Activated CD4-positive, alpha-beta T cell treated with anti-CD3 and anti-CD28 coated beads, Interleukin-2, amount 50 U/mL, for 24 hours (primary cell): ENCODE measurements around the gene MAN2B1.
A peak's percentile ranks its signal among the peaks of the same experiment; 100 is the strongest.
"Not testable (repeated sequence)": the region's sequence is repeated elsewhere in the genome, so short reads cannot be mapped to it uniquely, and the experiment has no call there.

Source experiments
- DNase-seq, 2 donors: peaks; one replicate each; pipeline ENCODE4 v3.0.0-alpha.2; 2020; ENCODE audit warnings: low read depth in 1 of 2, low spot score in 1 of 2

MAN2B1 gene

DNA sequence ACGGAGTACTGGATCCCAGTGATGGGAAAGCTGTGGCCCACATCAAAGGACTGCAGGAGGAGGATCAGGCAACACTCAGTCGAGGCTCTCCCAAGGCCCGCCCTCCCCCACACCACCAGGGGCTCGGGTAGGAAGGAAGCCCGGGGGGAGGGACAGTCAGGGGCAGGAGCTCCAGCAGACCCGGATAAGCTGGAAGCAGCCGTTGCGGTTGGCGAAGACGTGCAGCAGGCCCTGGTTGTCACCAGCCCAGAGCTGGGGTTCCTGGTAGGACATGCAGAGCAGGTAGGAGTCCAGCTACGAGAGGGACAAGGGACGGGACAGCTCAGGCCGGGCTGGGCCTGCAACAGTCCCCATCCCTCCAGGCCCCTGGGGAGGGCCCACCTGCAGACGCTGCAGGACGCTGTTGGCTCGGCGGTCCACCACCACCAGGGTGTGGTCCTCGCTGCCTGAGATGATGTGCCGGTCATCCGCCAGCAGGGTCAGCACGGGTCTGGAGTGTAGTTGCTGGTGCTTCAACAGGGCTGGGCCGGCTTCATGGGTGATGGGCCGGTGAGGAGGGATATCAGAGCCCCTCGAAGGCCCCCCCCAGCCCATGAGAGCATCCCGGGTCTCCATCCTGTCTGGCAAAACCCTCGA is 23.2 kb upstream of the MAN2B1 start:
- DNase-seq = no peak

DNA sequence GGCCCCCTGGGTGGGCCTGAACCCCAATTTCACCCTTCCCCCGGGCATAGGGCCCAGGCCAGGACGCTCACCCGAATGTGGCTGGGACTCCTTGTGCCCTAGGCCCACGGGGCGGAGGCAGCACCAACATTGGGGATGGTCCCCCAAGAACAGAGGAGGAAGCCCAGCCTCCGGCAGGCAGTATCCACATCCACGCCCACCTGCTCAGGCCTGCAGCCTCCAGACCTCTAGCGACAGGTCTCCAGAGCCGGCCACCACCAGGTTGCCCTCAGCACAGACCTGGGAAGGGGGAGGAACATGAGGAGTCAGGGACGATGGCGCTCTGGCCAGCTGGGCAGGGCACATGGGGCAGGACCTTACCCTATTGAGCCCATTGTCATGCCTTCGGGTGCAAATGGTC is 22.5 kb upstream of the MAN2B1 start:
- DNase-seq = no peak

DNA sequence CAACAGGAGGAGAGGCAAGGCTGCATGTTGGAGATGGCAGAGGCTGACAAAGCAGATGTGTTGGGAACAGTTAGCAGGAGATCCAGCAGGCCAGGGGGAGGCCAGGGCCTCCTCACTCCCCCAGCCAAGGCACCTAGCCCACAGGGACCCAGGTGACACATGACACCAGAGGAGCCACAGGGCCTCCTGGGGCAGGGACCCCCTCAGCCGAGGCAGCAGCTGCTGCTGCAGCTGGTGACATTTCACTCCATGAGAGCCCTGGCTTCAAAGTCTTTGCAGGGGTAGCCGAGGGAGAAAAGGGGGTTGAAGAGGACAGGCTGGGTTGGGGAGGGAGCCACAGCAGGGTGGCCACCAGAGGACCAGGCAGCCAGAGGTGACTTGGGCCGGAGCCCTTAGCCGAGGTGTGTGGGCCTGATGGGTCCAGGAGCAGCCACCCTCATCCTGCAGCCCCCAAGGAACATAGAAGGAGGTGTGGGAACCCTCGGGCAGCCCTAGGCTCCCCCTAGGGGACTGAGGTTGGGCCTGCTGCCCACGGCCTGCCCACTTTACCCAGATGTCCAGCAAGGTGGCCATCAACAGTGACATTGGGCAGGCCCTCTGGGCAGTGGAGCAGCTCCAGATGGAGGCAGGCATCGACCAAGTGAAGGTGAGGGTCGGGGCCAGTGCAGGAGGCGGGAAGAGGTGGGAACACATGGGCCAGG is 21.1 kb upstream of the MAN2B1 start, which contains the start of gene GNG14:
TSS of gene GNG14 (plus strand) at position 503 of the 701 bp plus-strand sequence. CDS start at position 554, 51 bp downstream.
- DNase-seq = no peak

DNA sequence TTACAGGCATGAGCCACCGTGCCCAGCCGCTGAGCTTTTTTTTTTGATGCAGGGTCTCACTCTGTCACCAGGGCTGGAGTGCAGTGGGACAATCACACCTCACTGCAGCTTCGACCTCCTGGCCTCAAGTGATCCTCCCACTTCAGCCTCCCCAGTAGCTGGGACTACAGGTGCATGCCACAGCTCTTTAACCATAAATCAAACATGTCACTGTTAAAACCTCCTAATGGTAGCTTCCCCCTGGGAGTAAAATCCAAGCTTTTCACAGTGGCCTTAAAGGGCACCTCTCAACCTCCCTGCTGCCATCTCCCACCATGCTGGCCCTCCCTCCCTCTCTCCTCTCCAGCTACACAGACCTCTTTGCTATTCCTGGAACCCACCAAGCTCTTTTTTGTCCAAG is 19.3 kb upstream of the MAN2B1 start:
- DNase-seq = no peak

DNA sequence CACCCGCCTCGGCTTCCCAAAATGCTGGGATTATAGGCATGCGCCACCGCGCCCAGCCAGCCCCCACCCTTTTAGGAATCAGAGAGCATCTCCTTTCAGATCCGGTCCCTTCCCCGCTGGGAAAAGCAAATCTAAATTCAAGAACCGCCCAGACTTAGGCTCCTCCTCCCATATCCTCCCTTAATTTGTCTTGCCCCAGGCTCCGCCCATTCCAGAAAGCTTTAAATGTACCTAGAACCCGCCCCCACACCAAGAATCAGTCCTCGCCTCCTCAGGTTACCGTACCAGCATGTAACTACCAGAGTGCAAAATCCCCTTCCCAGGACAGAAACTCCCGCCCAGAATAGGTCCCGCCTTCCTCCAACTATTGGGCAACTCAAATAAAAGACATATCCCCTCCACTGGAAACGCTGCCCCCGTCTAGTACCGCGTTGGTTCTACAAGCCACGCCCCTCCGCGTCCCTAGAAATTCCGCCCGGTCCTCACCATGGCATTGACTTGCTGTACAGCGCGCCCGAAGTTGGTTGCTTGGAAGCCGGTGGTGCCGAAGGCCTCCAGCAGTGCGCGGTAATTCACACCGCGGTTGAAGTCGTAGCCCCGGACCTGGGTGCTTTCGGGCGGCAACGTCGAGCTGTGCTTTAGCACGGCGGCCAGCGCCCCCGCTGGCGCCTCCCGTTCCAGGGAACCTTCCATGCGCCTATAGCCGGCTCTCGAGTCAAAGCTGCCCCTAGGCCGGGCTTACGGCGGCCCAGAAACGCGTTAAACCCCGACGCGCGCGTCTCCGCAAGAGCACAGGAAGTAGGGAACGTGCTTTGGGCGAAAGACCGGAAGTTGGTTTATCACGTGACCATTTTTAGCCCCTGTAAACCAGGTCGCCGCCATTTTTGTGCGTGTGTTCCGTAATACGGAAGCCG is 14.8 kb upstream of the MAN2B1 start, which contains the start of gene DHPS:
TSS of gene DHPS (minus strand) at position 807 of the 914 bp plus-strand sequence. CDS start at position 693, 114 bp downstream.
- peak; percentile 73 to 91 for DNase-seq

DNA sequence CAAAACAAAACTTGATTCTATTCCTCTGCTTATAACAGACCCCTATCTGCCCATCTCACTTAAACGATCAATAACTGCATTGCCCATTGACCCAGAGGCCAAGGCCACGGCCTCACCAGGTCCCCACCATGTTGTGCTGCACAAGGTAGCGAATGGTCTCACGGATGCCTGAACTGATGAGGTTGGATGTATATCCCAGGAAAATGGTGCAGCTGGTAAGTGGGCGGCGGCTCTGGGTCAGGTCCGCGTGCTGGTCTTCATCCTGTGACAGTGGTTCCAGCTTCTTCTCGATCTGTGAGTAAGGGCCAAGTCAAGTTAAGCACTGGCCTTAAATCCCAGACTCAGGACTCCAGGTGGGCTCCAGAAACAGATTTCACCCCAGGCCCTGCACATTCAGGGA is 13.5 kb upstream of the MAN2B1 start:
- no peak for DNase-seq

DNA sequence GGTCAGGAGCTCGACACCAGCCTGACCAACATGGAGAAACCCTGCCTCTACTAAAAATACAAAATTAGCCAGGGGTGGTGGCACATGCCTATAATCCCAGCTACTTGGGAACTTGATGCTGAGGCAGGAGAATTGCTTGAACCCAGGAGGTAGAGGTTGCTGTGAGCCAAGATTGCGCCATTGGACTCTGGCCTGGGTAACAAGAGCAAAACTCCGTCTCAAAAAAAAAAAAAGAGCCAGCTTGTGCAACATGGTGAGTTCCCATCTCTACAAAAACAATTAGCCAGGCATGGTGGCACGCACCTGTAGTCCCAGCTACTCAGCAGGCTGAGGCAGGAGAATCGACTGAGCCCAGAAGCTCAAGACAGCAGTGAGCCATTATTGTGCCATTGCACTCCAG is 11.5 kb upstream of the MAN2B1 start:
- not testable (repeated sequence) for DNase-seq

DNA sequence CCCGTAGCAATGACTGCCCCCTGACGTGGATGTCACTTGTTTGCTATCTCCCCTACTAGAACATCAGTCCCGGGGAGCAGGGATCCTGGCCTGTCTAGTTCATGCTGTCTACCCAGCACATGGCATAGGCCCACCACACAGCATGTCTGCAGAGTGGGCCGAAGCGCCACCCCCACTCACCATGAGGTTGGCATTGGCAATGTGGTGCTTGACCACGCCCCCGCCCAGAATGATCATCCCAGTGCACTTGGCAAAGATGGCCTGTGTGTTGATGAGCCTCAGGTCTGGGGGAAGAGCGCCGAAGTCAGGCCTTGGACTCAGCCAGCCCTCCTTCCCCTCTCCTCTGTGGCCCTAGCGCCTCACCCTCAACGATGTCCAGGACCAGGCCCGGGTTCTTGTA is 10.4 kb upstream of the MAN2B1 start:
- DNase-seq = no peak

DNA sequence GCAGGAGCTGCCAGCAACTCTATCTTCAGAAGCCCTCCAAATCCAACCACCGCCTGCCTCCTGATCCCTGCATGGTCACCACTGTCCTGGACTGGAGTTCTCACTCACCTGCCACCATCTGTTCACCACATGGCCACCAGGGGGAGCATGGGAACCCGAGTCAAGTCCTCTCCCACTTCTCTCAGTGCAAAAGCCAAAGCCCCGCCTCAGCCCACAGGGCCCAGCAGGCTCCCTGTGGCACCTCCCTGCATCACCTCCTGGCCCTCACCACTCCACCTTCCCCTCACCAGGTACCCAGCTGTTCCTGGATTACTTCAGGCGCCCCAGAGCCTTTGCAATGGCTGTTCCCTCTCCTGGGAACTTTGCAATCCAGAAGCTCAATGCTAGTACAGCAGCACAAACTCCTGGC is 9.8 kb upstream of the MAN2B1 start:
- DNase-seq = peak; percentile 73 to 86

DNA sequence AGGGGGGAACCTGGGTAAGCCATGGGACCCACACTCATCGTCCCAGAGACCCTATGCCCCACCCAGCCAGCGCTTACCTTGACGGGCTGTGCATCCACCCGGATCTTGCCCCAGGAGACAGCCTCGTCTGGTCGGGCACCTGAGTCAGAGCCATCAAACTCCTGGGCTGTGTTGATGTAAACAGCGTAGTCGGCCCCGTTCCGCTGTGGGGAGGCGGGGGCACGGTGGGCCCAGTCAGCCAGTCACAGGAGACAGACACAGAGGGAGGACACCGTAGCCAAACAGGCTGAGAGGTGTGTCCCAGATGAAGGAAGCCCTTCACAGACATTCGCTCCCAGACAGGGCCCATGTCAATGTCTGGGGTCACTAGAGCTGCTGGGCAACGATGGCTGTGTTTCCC is 9.4 kb upstream of the MAN2B1 start:
- no peak for DNase-seq

DNA sequence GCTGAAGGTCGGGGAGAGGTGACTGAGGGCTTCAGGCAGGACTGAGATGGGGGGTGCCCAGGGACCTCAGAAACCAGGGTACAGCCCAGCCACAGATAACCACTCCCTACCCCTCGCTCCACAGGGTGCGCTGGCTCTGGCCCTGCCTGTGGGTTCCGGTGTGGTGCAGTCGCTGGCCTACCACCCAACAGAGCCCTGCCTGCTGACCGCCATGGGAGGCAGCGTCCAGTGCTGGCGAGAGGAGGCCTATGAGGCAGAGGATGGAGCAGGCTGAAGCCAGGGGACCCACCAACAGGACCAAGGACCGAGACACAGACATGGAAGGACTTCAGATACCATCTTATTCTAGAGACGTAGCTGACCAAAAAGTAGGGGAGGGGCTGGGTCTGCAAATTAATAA is 8.9 kb upstream of the MAN2B1 start:
- no peak for DNase-seq

DNA sequence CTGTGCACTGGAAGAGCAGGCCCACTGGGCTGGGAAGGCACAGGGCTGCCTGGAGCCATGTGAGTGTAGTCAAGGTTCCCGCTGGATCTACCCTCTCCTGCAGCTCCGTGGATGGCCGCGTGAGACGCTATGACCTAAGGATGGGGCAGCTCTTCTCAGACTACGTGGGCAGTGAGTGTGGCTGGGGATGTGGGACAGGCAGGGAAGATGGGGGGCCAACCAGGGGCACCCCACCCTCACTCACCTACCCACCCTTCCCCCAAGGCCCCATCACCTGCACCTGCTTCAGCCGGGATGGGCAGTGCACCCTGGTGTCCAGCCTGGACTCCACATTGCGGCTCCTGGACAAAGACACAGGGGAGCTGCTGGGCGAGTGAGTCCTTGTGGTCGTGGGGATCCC is 6.2 kb upstream of the MAN2B1 start:
- DNase-seq = no peak

DNA sequence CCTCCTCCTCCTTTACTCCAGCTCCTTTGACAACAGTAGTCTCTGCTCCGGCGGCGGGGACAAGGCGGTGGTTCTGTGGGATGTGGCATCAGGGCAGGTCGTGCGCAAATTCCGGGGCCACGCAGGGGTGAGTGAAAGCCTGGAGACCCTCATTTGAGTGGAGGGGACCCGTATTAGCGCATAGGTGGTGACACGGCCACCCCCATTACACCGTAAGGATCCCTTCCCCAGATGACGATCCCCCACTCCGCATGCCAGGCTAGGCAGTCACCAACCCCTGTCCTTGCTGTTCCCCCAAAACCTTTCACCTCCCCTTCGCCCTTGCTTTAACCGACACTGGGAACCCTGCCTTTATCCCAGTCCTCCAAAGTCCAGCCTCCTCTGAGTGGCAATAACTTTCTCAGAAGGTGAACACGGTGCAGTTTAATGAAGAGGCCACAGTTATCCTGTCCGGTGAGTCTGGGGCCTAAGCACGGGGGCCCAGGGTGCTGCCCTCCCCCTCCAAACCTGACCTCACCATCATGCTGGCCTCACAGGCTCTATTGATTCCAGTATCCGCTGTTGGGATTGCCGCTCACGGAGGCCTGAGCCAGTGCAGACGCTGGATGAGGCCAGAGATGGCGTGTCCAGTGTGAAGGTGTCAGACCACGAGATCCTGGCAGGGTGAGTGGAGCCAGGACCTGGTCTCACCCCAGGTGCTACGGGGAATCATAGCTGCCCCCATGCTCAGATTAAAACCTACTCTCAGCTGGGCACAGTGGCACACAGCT is 3.8 kb upstream of the MAN2B1 start:
- no peak for DNase-seq

DNA sequence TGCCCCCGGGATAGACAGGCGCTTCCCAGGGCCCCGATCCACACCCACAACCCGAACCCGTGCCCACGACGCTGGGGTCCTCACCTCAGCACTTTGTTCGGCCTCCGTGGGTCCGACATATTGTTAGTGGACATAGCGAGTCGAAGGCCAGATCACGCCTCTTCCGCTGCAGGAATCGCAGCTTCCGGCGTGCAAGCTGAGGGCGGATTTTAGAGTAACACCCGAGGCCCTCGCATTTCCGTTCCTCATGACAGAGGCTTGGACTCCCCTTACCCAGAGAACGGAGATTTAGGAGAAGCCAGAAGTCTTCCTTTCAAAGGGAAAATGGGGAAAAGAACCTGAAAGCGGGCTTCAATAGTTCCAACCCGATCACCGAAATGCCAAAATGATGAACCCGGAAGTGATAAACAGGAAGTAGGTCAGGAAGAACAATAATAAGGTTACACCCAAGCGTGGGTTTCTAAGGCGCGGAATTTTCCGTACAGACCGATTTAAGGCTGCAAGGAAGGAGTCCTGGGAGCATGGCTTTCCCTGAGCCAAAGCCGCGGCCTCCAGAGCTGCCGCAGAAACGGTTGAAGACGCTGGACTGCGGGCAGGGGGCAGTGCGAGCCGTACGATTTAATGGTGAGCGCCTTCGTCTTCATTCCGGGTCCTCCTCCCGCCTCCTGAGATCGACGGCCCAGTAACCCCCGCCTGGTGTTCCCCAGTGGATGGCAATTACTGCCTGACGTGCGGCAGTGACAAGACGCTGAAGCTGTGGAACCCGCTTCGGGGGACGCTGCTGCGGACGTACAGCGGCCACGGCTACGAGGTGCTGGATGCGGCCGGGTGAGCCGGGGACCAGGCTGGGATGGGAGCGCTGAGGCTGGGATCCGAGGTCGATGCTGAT is 3.0 kb upstream of the MAN2B1 start:
- peak; percentile 63 to 70 for DNase-seq

DNA sequence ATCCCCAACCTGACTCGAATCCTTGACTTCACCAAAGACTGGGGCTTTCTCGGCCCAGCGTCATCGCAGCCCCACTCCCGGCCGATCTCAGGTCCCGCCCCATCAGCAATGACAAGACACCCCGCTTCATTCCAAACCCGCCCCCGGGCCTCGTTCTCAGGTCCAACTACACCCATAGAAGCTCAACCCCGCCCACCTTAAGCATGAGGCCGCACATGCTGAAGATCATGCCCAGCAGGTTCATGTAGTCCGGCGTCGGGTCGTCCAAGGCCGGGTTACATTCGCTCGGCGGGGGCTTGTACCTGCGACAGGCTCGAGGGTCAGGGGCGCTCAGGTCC is 2.4 kb upstream of the MAN2B1 start:
- DNase-seq = peak; percentile 40 to 45

DNA sequence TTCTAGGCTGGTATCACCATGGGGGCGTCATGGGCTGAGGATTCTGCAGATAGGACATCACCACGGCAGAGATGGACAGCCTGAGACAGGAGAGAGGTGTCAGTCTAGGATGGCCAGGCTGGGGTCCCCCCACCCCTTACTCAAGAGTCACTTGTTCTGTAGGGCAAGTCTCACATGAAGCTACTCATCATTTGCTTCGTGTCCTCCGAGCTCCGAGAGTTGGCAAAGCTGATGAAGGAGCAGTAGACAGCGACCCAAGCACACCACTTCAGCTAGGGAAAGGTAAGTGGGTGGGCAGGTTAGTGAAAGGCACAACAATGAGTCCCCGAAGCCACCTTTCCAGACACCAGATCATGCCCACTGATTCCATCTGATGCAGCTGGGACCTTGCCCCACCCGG is 1.8 kb upstream of the MAN2B1 start:
- DNase-seq = no peak

DNA sequence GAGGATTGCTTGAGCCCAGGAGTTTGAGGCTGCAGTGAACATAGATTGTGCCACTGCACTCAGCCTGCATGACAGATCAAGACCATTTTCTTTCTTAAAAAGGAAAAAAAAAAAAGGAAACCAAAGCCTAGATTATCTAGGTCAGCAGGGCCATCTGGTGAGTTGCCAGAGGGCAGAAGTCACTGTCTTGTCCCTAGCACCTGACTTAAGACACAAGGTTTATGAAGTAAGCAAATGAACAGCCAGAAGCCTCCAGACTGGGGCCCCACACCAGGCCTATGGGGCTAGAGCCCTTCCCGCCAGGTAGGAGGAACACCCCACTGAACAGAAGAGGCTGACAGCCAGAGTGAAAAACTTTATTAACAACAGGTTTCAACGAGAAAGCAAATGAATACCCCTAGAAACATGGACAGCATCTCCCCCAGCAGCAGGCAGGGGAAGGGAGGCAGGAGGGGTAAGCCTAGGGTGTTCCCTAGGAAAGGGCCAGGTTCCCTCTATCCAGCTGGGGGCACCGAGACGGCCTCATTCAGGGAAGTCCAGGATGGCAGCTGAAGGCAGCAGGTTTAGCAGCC is 1.3 kb upstream of the MAN2B1 start:
- no peak for DNase-seq

DNA sequence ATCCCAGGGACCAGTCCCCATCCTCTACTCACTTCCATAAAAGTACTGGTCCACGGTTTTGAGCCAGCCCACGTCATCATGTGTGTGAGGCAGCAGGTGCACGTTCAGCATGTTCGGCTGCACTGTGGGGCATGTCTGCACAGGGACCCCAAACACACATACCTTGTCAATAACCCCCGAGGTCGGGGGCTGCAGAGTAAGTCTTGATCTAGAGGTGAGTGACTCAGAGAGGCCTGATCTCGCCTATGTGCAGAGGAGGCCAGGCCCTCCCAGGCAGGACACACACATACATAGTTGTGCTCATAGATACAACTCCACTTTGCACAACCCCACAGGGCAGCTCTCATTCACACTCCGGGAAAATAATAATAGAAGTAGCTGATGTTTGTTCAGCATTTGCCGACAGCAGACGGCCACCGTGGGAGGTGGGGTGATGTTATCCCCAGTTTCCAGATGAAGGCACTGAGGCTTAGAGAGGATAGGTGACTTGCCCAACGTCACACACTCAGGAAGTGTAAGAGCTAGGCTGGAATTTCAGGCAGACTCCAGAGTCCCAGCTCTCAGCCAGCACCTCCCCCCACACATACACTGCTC is 774 bp downstream of the MAN2B1 start:
- DNase-seq = no peak

DNA sequence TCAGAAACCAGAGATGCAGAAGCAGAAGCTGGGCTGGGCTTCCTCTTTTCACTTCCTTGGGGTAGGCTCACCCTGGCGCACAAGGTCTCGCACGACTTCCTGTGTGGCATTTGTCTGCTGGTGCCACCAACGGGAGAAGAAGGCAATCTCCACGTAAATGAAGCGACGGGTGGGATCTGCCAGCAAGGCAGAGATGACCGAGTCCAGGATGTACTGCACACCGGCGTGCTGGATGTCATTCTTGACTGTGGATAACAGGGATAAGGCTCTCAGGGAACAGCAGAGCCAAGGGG is 1.3 kb downstream of the MAN2B1 start:
- peak in 1 of 2 donors; percentile 39 for DNase-seq
